ENCODE results near the gene FEM1C. TPM values are rescaled to one million over a fixed set of nuclear protein-coding genes. Genes with fewer than 3 reads are reported as not detected.

FEM1C gene
- polyA plus RNA-seq, 3 donors, result 22.4 to 23.8 (median 23.1) TPM

DNA sequence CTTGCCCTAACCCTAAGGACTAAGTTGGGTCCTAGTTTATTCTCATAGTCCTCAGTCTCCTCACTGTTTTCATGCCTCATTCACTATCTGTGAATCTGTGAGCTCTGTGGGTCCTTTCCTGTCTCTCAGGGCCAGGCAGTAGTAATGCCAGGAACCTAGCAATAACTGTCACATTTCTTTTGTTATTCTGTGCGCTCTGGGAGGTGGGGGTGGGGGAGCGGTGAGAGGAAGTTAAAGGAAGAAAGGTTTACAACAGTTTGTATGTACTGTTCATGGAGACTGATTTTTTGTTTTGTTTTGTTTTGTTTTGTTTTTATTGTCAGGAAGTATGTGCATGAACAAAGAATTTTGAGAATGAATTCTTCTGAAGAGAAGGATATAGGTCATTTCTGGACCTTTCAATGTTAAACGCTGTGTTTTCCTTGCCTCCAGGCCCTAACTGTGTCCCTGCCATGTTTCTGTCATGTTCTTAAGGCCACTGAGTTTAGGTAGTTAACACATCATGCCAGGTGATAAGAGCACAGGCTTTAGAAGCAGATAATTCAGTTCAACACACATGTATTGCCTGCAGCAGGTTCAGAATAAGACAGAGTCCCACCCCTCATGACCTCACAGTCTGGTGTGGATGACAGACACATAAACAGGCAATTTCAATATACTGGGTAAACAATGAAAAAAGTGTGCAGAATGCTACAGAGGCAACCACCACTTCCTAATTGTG lies 13.3 kb upstream of the FEM1C start:
- DNase-seq (ENCODE audit: low read depth in 3 of 3, low spot score in 2 of 3), result no peak

DNA sequence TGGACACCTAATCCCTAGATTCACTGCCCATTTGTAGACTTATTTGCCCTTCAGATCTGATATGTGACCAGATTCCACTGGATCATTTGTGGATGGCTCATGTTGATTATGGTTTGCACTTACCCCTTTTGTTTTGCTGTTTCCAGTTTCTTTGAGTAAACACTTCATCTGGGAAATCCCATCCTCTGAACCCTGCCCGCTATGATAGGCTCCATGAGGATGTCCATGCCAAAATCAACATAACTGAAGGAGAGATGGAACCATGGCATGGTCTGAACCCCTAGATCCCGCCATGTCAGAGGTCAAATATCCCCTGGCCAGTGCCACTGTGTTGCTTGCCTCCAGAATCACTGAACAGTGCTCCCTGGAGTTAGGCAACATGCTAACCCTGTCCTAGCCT lies 11.7 kb upstream of the FEM1C start:
- DNase-seq (ENCODE audit: low read depth in 3 of 3, low spot score in 2 of 3), result no peak

DNA sequence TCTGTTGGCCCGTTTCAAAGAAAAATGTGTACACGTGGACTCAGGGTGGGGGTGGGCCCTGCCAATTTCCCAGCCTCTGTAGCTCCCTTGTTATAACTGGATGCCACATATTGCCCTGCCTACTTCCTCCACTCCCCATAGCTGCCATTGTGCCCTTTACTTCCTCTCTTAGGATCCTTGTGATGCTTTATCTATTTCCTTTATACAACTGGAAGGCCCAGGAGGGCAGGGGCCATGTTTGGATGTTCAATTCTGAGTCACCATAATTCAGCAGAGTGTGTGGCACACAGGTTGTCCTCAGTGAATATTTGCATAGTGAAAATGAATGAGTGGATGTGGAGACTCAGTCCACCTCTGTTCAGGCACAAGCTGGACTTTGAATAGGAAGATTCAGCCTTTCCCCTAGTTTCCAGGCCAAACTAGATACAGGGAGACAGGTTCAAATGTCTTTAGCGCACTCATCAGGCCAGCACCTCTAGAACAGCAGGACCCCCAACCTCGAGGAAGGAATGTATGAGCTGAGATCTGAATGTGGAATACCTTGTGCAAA lies 10.6 kb upstream of the FEM1C start:
- DNase-seq (ENCODE audit: low read depth in 3 of 3, low spot score in 2 of 3), result no peak

GRCh38 chr5:115553082-115553481 lies 8.5 kb upstream of the FEM1C start:
- DNase-seq (ENCODE audit: low read depth in 3 of 3, low spot score in 2 of 3), result no peak

GRCh38 chr5:115551415-115551814 lies 6.8 kb upstream of the FEM1C start:
- DNase-seq (ENCODE audit: low read depth in 3 of 3, low spot score in 2 of 3), result no peak

DNA sequence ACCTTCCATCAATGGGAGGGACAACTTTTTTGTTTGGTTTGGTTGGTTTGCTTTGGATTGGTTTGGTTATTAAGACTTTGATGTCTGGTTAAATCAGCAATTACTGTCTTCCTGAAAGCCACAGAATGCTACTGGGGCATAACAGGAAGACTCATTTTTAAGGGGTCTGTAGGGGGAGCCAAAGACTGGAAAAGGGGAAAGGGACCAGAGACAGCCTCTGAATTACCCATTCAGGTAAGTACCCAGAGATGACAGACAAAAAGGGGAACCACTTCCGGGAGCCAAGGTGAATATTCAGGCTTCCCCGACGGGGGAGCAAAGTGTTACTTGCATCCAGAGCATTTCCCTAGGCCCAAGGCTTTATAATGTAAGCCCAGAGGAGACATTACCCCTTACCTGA lies 4.6 kb upstream of the FEM1C start:
- DNase-seq (ENCODE audit: low read depth in 3 of 3, low spot score in 2 of 3), result no peak

DNA sequence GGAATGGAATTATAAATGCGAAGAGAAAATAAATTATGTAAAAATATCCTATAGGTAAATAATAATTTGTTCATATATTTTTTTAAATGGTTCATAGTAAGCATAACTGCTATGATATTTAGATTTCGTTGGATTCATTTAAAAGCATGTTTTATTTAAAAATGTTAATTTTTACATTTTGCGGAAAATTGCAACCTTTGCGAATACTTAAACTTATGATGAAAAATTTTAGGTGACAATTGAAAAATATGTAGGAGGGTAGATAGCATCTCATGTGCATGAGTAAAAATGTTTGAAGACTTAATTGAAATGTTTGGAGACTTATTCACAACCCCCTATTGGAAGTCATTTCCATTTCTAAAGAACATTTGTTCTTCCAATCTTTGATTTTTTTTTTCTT lies 4.1 kb upstream of the FEM1C start:
- DNase-seq (ENCODE audit: low read depth in 3 of 3, low spot score in 2 of 3), result no peak

- DNase-seq (ENCODE audit: low read depth in 3 of 3, low spot score in 2 of 3), result no peak
These were observed 842 bp upstream of the FEM1C start for GRCh38 chr5:115545351-115545882.

- peak in 1 of 3 donors; percentile 24 for DNase-seq (ENCODE audit: low read depth in 3 of 3, low spot score in 2 of 3)
These were observed 536 bp downstream of the FEM1C start for GRCh38 chr5:115544043-115544435.

- DNase-seq (ENCODE audit: low read depth in 3 of 3, low spot score in 2 of 3), result peak in 2 of 3 donors; percentile 41 to 51
These were observed 1.1 kb downstream of the FEM1C start for GRCh38 chr5:115543365-115544042.

- no peak for DNase-seq (ENCODE audit: low read depth in 3 of 3, low spot score in 2 of 3)
These were observed 1.8 kb downstream of the FEM1C start for GRCh38 chr5:115542651-115543364.

- no peak for DNase-seq (ENCODE audit: low read depth in 3 of 3, low spot score in 2 of 3)
These were observed 2.5 kb downstream of the FEM1C start for GRCh38 chr5:115542086-115542485.

- DNase-seq (ENCODE audit: low read depth in 3 of 3, low spot score in 2 of 3), result no peak
These were observed 3.0 kb downstream of the FEM1C start for GRCh38 chr5:115541611-115542010.

- no peak for DNase-seq (ENCODE audit: low read depth in 3 of 3, low spot score in 2 of 3)
These were observed 9.0 kb downstream of the FEM1C start for GRCh38 chr5:115535479-115536035.

DNA sequence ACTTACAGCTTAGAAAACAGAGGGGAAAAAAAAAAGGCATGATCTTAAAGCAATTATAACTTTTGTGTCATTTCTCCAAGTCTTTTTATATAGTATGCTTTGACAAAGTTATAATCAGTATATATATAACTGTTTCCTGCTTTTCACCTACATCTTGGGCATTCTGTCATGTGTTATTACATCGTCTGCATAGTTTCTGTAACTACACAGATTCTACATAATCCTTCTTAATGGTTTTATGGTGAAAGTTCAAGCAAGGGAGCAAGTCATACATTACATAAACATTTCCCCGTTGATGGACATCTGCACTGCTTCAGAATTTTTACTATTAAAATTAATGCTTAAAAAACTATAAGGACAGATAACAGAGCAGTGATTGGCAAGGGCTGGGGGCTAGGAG lies 12.1 kb downstream of the FEM1C start:
- DNase-seq (ENCODE audit: low read depth in 3 of 3, low spot score in 2 of 3), result no peak

DNA sequence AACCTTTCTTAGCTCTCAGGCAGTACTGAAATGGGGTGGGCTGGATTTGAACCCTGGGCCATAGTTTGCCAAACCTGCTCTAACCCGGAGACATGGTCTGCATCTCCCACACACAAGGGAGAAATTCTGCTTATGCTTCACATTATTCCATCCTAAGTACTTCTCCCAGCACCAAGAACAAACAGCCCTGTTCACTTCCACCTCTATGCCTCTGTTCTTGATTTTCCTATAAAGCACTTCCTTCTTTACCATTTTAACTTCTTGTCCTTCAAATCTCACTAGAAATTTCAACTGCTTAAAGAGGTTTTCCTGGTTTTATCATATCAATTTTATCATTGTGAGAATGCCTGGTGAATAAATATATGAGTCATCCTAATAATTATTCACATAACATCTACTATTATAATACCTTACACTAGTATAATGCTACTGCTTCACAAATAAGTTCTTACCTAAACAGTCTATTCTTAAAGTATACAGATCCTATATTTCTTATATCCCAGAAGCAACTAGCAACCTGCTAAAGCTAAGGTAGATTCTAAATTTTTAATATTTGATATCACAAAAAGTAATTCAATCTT lies 12.7 kb downstream of the FEM1C start:
- DNase-seq (ENCODE audit: low read depth in 3 of 3, low spot score in 2 of 3), result no peak

- no peak for DNase-seq (ENCODE audit: low read depth in 3 of 3, low spot score in 2 of 3)
These were observed 13.2 kb downstream of the FEM1C start for GRCh38 chr5:115531380-115531779.

- DNase-seq (ENCODE audit: low read depth in 3 of 3, low spot score in 2 of 3), result no peak
These were observed 14.1 kb downstream of the FEM1C start for GRCh38 chr5:115530426-115530825.

DNA sequence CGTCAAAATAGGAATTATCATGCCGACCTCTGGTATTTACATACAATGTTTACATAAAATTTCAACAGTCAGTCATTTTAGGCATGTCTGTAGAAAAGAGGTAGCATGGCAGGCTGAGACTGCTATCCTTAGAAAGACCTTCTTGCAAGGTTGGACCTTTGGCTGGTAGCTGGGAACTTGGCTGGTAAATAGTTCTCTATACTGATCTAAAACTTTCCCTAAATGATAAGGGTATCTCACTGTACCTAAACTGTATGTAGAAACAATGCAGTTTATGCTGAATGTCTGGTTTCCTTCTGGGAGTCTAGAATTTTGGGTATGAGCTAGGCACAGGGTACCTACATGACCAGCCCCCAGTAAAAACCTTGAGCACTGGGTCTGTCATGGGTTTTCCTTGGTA lies 18.0 kb downstream of the FEM1C start:
- DNase-seq (ENCODE audit: low read depth in 3 of 3, low spot score in 2 of 3), result no peak

GRCh38 chr5:115524199-115524847 lies 20.3 kb downstream of the FEM1C start:
- no peak for DNase-seq (ENCODE audit: low read depth in 3 of 3, low spot score in 2 of 3)

All from right renal cortex interstitium (tissue), 3 donors.